Hepatocyte (in vitro differentiated cells): ENCODE data around the gene KIAA1549.

Experiments used
- CTCF ChIP-seq: fragments of 200-600 bp; sonication (generic); IDR thresholded peaks from 2 replicates; pipeline ENCODE4 v1.5.1; 2016; ENCODE audit warnings: antibody characterized with exemption, mild to moderate bottlenecking; ENCODE audit not compliant: poor library complexity
- EZH2 ChIP-seq: fragments of 200-600 bp; sonication (generic); IDR thresholded peaks from 2 replicates; pipeline ENCODE4 v1.6.1; 2016; ENCODE audit warnings: antibody characterized with exemption, mild to moderate bottlenecking, borderline replicate concordance
- EZH2phosphoT487 ChIP-seq: fragments of 200-600 bp; sonication (generic); IDR thresholded peaks from one replicate; pipeline ENCODE4 v1.6.1; 2018; ENCODE audit warnings: antibody characterized with exemption, mild to moderate bottlenecking, low read depth, moderate library complexity; ENCODE audit not compliant: unreplicated experiment, severe bottlenecking

DNA sequence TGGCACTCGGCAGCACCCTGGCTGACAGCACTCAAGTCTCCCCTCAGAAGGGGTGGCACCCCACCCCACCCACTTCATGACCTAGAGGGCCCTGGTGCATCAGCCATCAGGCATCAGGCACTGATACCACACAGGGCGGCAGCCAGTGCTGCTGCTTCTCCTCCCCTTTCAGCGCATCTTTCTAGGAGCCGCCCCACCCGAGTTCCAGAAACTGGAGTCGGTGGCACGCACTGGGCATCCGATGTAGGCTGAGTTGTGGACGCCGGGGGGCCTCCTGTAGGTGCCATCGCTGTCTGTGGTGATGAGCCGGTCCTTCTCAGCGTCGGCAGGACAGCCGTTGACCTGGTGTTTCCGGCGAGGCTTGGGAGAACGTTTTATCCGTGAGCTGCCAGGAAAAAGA lies 113.4 kb downstream of the KIAA1549 start:
- TF ChIP-seq EZH2 (no peak), CTCF (no peak), EZH2phosphoT487 (no peak)
